ENCODE results near the gene KCNQ1.

KCNQ1 gene

DNA sequence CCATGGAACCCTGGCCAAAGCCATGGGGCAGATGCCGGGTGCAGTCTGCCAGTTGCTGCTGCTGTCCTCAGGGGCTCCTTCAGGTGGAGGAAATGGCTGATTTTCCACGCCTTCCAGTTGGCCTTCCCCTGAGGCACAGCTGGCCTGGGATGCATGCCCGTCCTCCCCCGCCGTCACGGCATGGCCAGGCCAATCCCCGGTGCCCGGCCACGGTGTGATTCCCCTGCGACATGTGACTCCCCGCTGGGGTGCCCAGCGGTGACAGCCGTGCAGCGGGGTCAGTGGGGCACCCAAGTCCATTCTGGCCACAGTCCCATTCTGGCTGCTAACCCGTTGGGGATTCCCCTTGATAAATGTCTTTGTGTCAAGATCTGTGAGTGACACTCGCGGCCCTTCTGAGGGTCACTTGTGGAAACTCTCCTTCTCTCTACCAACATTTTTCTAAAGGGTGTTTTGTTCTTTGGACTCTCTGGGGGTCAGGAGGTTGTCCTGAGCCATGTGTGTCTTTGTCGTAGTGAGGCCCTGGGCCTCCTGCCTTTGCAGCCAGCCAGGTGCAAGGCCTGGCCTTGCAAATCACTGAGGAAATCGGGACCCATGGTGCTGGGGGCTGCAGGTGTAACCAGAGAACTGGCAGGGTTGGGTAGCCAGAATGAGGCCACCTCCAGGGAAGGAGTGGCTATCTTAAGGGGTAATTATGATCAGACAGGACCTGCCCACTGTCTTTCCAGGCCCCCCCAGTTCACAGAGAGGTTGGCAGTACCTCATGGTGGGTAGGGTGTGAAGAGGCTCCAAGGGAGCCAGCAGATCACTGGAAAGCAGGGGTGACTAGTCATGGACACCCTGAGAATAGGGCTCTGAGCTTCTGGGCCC, 217.9 kb downstream of the KCNQ1 start:
- Mint-ChIP-seq H3K9me3 (peaks cover 4% of the 10 kb centered on the region), H3K36me3 (ENCODE audit: low read depth) (peaks cover 10% of the 10 kb centered on the region), H3K27ac (no peak overlapping the region), H3K27me3 (no peaks in the 10 kb centered on the region), H3K4me3 (no peak overlapping the region), H3K4me1 (ENCODE audit: low read depth) (no peaks in the 10 kb centered on the region)

DNA sequence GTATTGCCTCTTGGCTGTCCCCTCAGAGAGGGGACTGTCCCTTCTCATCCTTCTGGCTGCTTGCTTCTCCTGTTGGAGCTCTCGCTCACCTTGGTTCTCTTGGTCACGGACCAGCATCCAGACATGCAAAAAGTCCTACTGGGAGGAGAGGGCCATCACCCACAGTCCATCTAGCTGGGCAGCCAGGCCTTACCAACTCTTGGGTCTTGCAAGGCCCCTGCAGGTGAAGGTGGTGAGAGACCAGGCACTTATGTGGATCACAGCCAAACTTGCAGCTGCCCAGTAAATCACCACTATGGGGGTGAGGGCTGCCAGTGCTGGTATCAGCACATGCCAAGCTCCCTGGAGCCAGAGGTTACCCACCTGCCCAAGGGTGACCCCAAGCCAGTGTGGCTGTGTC, 218.7 kb downstream of the KCNQ1 start:
- Mint-ChIP-seq H3K9me3 (peaks cover 4% of the 10 kb centered on the region), H3K4me1 (ENCODE audit: low read depth) (no peaks in the 10 kb centered on the region), H3K36me3 (ENCODE audit: low read depth) (peaks cover 10% of the 10 kb centered on the region), H3K27ac (no peak overlapping the region), H3K27me3 (no peaks in the 10 kb centered on the region), H3K4me3 (no peak overlapping the region)

DNA sequence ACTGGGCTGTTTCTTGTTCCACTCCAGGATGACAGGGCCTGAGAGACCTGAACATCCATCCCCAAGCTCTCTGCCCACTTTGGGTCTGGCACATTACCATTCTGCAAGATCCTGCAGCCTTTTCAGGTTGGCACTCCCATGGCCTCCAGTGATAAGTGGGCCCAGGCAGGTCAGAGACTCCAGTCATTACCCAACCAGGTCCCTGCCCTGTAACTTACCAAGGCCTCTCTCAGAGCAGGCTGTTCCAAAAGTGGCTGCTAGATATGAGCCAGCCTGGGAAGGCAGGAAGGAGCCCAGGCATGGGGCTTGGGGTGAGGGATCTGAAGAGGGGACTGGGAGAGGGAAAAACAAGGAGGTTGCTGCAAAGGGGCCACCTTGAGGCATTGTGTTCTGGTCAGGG, 219.1 kb downstream of the KCNQ1 start:
- H3K9me3 Mint-ChIP-seq = peaks cover 4% of the 10 kb centered on the region
- no peak overlapping the region for H3K4me3 Mint-ChIP-seq
- no peak overlapping the region for H3K27ac Mint-ChIP-seq
- H3K27me3 Mint-ChIP-seq = no peaks in the 10 kb centered on the region
- no peaks in the 10 kb centered on the region for H3K4me1 Mint-ChIP-seq (ENCODE audit: low read depth)
- peaks cover 8% of the 10 kb centered on the region for H3K36me3 Mint-ChIP-seq (ENCODE audit: low read depth)

DNA sequence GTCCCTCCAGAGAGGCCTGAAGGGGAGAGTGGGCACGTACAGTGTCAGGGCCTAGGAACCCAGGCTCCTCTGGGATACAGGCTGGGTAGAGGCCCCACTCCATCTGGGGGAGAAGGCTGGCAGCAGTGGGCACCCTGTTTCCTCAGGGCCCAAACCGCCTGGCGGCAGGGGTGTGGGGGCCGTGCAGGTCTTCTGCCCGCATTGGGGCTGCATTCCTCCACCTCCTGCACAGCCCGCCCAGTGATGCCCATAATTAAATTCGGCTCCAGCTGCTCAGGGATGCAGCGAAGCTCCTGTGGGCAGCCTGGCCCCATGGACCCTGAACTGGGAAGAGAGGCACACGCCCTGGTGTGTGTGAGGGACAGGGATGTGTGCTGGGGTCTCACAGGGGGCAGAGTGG, 219.6 kb downstream of the KCNQ1 start:
- no peak overlapping the region for H3K27ac Mint-ChIP-seq
- no peaks in the 10 kb centered on the region for H3K4me1 Mint-ChIP-seq (ENCODE audit: low read depth)
- peaks cover 4% of the 10 kb centered on the region for H3K9me3 Mint-ChIP-seq
- no peak overlapping the region for H3K4me3 Mint-ChIP-seq
- H3K27me3 Mint-ChIP-seq = no peaks in the 10 kb centered on the region
- peaks cover 4% of the 10 kb centered on the region for H3K36me3 Mint-ChIP-seq (ENCODE audit: low read depth)

DNA sequence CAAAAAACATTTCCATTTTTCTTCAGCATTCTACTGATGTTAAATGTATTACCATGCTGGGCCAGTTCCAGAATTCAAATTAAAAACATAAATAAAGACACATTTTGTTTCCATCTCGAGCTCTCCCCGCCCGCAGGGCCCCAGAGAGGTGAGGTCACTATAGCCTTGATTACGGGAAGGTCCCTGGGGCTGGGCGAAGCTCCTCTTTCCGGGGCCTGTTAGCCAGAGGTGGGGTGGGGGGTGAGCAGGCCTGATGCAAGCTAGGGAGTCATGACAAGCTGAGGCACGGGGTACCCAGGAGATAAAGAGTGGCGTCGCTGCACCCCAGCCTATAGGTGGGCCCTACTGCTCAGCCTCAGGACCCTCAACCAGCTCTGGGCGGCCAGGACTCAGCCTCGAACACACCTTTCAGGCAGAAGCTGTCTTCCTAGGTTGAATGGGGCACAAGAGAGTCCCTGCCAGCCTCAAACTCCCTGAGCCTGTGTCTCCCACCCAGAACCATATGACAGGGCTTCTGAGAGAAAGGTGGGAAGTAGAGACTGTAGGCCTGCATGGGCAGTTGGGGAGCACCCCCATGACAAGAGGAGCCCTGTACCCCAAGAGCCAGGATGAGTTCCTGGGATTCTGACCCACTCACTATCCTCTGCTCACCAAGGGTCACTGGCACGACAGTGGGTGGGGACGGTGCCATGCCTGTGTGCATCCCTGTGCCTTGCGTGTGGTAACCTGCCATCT, 220.2 kb downstream of the KCNQ1 start:
- Mint-ChIP-seq H3K27ac (no peak overlapping the region), H3K4me3 (no peak overlapping the region), H3K4me1 (ENCODE audit: low read depth) (no peaks in the 10 kb centered on the region), H3K9me3 (peaks cover 4% of the 10 kb centered on the region), H3K36me3 (ENCODE audit: low read depth) (peaks cover 4% of the 10 kb centered on the region), H3K27me3 (no peaks in the 10 kb centered on the region)

DNA sequence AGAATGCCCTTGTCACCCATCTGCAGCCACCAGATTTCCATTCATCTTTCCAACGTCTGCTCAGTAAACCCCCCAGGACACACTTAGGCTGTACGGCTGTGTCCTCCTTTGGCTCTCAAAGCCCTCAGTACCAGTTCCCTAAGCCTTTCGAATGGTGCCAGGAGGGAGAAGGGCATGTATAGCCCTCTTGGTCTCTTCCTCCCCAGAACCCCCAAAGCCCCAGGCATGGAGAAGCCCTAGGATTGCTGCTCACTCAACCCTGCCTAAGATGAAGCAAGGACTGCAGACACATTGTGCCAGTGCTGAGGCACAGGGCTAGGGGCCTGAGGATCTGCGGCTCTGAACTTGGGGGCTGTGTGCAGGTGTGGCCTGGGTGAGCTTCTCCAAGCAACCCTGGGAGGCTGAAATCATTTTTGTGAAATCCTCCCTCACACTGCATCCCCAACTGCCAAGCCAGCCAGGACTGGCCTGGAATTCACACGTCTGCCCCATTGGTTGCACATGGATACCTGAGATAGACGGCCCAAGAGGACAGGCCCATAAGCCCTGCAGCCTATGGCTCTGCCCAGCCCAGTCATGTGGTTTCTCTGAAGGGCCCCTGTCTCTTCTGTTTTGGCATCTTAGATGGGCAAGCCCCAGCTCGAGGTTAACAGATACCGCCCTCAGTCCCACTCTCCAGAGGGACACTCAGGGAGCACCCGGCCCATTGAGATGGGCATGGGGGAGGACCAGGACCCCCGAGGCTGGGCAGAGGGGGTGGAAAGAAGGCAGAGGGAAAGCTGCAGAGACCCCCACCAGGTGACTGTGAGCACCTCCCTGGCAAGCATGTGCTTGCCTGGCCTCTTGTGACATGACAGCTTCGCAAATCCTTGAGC, 221.0 kb downstream of the KCNQ1 start:
- H3K36me3 Mint-ChIP-seq (ENCODE audit: low read depth) = no peaks in the 10 kb centered on the region
- H3K27me3 Mint-ChIP-seq = no peaks in the 10 kb centered on the region
- H3K4me3 Mint-ChIP-seq = no peak overlapping the region
- no peaks in the 10 kb centered on the region for H3K4me1 Mint-ChIP-seq (ENCODE audit: low read depth)
- no peak overlapping the region for H3K27ac Mint-ChIP-seq
- H3K9me3 Mint-ChIP-seq = peaks cover 3% of the 10 kb centered on the region

DNA sequence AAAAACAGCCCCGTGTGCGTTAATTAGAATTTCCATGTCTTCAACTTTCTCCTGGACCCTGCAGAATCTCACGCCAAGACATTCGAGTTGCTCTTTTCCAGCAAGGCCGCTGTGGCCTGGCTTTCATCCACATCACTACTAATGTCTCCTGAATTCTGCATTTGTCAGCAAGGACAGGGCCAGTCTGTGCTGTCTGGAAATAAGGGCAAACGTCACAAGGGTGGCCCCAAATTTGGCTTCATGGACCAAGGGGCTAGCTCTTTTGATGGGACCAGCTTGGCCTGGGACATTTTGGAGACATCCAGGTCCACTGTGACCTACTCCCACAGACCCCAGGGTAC, 221.6 kb downstream of the KCNQ1 start:
- Mint-ChIP-seq H3K36me3 (ENCODE audit: low read depth) (no peaks in the 10 kb centered on the region), H3K27me3 (no peaks in the 10 kb centered on the region), H3K4me3 (no peak overlapping the region), H3K27ac (no peak overlapping the region), H3K4me1 (ENCODE audit: low read depth) (no peaks in the 10 kb centered on the region), H3K9me3 (no peaks in the 10 kb centered on the region)

DNA sequence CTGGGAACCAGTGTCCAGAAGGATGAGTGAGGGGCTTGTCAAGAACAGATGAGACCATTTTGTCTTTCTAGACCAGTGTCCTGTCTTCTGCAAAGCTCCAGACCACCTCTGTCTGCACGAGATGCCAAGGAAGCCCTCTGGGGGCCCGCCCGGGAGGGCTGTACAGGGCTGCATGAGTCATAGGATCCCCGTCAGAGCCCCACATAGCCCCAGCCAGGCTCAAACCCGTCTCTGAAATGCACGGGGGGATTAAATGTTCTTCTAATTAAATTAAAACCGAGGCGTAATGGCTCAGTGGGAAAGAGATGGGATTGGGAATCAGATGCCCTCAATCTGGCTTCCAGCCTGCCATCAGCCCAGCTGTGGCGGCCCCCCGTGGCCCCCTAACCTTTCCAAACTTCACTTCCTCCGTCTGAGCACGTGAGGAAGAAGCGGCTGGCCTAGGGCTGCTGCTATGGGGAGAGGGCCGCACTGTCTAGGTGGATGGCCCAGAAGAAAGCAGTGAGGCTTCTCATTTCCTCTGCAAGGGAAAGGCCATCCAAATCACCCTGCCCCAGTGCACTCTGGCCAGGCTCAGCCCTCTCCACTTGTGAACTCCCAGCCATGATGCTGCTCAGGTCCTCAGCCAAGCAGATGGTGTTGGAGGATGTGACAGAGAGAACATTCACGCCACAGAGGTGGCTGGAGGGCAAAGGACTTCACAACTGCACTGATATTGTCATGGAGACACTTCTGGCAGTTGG, 222.2 kb downstream of the KCNQ1 start:
- H3K27me3 Mint-ChIP-seq = no peaks in the 10 kb centered on the region
- H3K4me1 Mint-ChIP-seq (ENCODE audit: low read depth) = no peaks in the 10 kb centered on the region
- no peaks in the 10 kb centered on the region for H3K36me3 Mint-ChIP-seq (ENCODE audit: low read depth)
- H3K27ac Mint-ChIP-seq = no peak overlapping the region
- no peaks in the 10 kb centered on the region for H3K9me3 Mint-ChIP-seq
- H3K4me3 Mint-ChIP-seq = no peak overlapping the region

DNA sequence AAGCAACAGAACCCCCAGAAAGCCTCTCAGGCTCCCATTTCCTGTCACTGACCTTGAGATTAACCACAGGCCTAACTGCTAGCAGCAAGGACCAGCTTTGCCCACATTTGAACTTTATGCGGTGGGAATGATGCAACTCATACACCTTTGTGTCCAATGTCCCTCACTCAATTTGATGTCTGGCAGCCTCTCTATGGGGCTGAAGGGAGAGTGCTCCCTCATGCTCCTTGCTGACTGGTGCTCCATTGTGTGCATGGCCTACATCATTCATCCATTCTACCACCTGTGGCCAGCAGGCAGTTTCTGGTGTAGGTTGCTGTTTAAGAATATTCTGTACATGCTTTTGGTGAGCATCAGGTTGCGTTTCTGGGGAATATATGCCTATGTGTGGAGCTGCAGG, 223.1 kb downstream of the KCNQ1 start:
- Mint-ChIP-seq H3K4me1 (ENCODE audit: low read depth) (no peaks in the 10 kb centered on the region), H3K9me3 (no peaks in the 10 kb centered on the region), H3K27me3 (no peaks in the 10 kb centered on the region), H3K36me3 (ENCODE audit: low read depth) (no peaks in the 10 kb centered on the region), H3K4me3 (no peak overlapping the region), H3K27ac (no peak overlapping the region)

DNA sequence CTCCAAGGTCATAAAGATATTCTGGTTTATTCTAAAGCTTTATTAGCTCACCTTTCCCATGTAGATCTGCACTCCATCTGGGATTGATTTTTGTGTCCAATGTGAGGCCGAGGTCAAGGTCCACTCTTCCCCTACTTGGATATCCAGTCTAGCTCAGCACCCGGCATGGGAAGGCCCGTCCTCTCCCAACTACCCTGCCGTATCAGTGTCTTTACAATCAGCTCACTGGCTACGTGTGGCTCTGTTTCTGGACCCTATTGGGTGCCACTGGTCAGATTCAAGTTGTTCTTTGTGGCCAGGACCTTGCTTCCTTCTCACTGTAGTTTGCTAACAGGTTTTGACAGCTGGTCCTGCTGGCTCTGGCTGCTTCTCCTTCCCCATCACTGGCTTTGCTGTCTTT, 224.1 kb downstream of the KCNQ1 start:
- H3K4me1 Mint-ChIP-seq (ENCODE audit: low read depth) = no peaks in the 10 kb centered on the region
- no peak overlapping the region for H3K4me3 Mint-ChIP-seq

DNA sequence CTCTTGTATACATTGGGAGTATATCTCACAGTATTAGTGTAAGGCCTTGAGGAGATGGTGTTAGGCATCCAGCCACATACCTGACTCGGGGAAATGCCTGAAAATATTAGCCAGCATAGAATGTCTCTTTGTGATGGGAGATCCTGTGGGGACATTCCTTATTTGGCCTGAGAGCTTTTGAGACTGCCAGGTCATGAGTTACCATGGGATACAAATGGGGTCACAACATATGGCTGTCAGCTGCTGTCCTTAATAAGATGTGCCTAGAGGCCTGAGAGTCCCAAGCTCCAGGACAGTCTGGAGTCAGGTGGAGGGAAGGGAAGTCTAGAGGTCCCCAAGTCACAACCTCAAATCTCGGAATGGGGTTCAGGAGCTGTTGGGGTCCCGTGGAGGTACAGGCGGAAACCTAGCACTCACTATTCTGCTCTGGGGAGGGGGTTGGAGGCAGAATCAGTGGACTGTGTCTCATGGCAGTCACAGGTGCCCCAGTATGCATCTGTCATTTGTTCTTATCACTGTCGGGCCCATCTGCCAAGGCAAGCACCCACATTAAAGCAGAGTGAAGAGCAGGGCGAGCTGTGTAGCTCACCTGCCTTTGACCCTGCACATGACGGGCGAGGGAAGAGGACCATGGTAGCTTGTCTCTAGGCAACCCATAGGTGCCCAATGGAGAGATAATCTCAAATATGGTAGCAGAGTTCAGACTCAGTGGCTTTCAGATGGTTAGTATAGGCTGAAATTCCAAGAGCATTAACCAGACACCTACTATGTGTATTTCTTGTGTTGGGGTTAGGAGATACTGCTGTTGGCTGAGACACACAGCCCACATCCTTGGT, 225.0 kb downstream of the KCNQ1 start:
- H3K4me3 Mint-ChIP-seq = no peak overlapping the region
- H3K36me3 Mint-ChIP-seq (ENCODE audit: low read depth) = no peaks in the 10 kb centered on the region
- H3K27me3 Mint-ChIP-seq = no peaks in the 10 kb centered on the region
- H3K4me1 Mint-ChIP-seq (ENCODE audit: low read depth) = no peaks in the 10 kb centered on the region
- H3K9me3 Mint-ChIP-seq = no peaks in the 10 kb centered on the region
- no peak overlapping the region for H3K27ac Mint-ChIP-seq

More for the DNA sequence above, 224.1 kb downstream of the KCNQ1 start:
- no peaks in the 10 kb centered on the region for H3K9me3 Mint-ChIP-seq
- H3K27ac Mint-ChIP-seq = no peak overlapping the region
- no peaks in the 10 kb centered on the region for H3K36me3 Mint-ChIP-seq (ENCODE audit: low read depth)
- no peaks in the 10 kb centered on the region for H3K27me3 Mint-ChIP-seq

DNA sequence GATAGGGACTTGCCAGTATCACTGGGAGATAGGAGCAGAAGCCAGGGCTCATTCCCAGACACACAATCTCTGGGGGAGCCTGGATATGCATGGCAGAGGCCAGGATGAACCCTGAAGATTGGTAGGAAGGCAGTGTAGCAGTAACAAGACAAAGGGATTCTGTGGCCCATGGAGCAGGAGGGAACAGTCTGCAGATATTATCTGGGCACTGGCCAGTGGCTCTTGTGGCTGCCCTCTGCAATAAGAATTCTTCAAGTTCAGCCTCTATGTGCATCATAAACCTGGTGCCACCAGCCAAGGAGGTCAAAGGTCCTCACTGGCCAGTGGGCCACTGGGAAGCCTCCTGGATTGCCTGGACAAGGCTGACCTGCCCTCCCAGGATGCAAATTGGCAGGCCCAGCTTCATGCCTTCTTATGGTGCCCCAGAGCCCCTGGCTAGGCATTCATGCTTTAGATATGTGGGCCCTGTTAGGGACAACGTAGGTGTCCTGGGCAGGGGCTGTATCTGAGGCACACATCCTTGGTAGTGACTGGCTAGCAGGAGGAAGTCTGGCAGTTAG, 225.8 kb downstream of the KCNQ1 start:
- Mint-ChIP-seq H3K4me1 (ENCODE audit: low read depth) (no peaks in the 10 kb centered on the region), H3K36me3 (ENCODE audit: low read depth) (no peaks in the 10 kb centered on the region), H3K9me3 (no peaks in the 10 kb centered on the region), H3K4me3 (no peak overlapping the region), H3K27me3 (no peaks in the 10 kb centered on the region), H3K27ac (no peak overlapping the region)

DNA sequence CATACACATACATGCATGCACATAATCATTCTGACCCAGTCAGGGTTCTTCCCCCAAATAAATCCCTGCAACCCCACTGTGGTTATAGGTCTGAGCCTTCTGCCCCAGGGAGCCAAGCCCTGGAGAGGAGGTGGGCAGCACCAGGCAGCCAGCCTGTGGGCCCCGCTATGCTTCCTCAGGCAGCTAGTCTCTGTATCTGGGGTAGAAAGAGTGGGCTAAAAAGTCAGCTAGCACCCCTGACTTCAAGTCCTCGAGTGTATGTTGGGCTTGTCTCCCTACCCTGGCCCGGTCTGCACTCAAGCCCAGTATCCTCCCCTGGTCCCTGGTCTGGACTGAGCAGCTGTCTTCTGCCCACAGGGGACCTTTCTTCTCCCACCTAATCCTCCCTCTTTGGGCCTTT, 226.9 kb downstream of the KCNQ1 start:
- H3K27ac Mint-ChIP-seq = no peak overlapping the region

More for the DNA sequence above, 226.9 kb downstream of the KCNQ1 start:
- Mint-ChIP-seq H3K4me1 (ENCODE audit: low read depth) (no peaks in the 10 kb centered on the region), H3K36me3 (ENCODE audit: low read depth) (no peaks in the 10 kb centered on the region), H3K9me3 (no peaks in the 10 kb centered on the region), H3K27me3 (no peaks in the 10 kb centered on the region), H3K4me3 (no peak overlapping the region)

All from stimulated activated naive CD8-positive, alpha-beta T cell treated with anti-CD3 and anti-CD28 coated beads, Interleukin-15, Interleukin-2, amounts not matched to agents 100 ng/mL and 50 ng/mL, for 24 hours (primary cell).